Measurements from ENCODE around the gene RERE. TPM values are rescaled to one million over a fixed set of nuclear protein-coding genes. Genes with fewer than 3 reads are reported as not detected.

RERE gene
- total RNA-seq, 1 donor from 2014 or later: 124 TPM

DNA sequence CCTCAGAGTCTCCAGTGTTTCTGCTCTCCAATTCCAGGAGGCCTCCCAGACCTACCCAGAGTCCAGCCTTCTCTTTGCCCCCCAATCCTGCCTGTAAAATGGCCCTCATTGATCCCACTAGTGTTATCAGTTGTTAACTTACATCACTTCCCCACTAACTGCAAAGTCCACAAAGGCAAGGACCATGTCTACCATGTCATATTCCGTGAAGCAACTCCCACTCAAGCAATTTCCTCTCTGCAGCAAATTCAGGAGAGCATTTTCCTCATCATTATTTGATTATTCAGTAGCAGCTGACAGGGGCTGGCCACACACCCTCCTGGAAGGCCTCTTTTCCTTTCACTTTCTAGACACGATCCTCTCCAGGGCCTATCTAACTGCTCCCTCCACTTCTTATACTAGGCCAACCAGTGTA is 153.5 kb downstream of the RERE start:
- Histone ChIP-seq H4K20me1 (ENCODE audit: insufficient read depth, low read length) (peaks cover 69% of the 10 kb centered on the region), H3K9ac (ENCODE audit: low read length) (no peak overlapping the region), H3K36me3 (ENCODE audit: insufficient read depth, low read length) (no peaks in the 10 kb centered on the region), H2AFZ (ENCODE audit: low read depth, low read length) (no peak overlapping the region), H3K27ac (ENCODE audit: low read depth, low read length) (no peak overlapping the region), H3K4me3 (ENCODE audit: insufficient read depth, low read depth, low read length) (no peak overlapping the region), H3K4me1 (ENCODE audit: insufficient read depth, low read length) (peaks cover 44% of the 10 kb centered on the region), H3K27me3 (ENCODE audit: insufficient read depth, low read length) (no peaks in the 10 kb centered on the region), H3K4me2 (ENCODE audit: low read length) (no peak overlapping the region), H3K79me2 (ENCODE audit: insufficient read depth, low read length) (peaks cover 66% of the 10 kb centered on the region), H3K9me3 (ENCODE audit: insufficient read depth, low read depth, low read length) (no peaks in the 10 kb centered on the region)
- H3K4me3 Mint-ChIP-seq (ENCODE audit: unreplicated experiment): no peak overlapping the region
- no peaks in the 10 kb centered on the region for H3K9me3 Mint-ChIP-seq (ENCODE audit: unreplicated experiment)
- DNase-seq (ENCODE audit: low read depth) (no peak), FAIRE-seq (no peak)
- H3K27ac Mint-ChIP-seq (ENCODE audit: unreplicated experiment): no peak overlapping the region
- no peaks in the 10 kb centered on the region for H3K36me3 Mint-ChIP-seq (ENCODE audit: low read depth, unreplicated experiment)
- H3K27me3 Mint-ChIP-seq (ENCODE audit: low read depth, unreplicated experiment): no peaks in the 10 kb centered on the region
- no peak for TF ChIP-seq EZH2 (IDR thresholded peaks at IDR 0.05; ENCODE audit: insufficient read depth, low read length)
- H3K4me1 Mint-ChIP-seq (ENCODE audit: low read depth, unreplicated experiment): peaks cover 26% of the 10 kb centered on the region

DNA sequence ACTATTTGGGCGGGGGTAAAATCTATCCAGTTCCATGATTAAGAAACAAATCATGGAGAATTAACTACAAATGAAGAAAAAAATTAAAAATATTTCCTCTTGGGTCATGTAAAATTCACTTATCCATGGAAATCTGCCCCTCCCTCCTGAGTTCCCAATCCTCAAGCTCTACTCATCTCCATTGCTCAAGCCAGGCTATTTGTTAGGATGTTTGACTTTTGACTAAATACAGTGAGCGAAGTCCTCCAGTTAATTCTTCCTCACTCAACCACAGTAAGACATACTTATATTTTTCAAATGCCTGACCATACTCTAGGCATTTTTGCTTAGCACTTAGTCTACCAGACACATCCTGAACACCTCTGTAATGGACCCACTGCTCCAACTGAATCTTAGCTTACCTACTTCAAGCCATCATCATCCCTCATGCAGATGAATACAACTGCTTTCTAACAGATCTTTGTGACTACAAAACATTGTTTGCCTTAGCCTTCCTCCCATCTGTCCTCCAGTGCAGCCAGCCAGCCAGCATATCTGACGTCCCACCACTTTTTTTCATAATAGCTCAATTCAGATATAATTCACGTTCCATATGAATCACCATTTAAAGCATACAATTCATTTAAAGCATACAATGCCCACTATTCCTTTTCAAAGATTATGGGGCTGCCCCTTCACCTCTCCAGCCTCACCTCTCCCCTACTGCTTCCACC is 154.2 kb downstream of the RERE start:
- TF ChIP-seq CTCF (IDR thresholded peaks at IDR 0.05; ENCODE audit: insufficient read depth, low read depth, low read length) (no peak), EZH2 (IDR thresholded peaks at IDR 0.05; ENCODE audit: insufficient read depth, low read length) (no peak)
- H4K20me1 ChIP-seq (ENCODE audit: insufficient read depth, low read length): peaks cover 63% of the 10 kb centered on the region
- no peak overlapping the region for H2AFZ ChIP-seq (ENCODE audit: low read depth, low read length)
- Mint-ChIP-seq H3K4me1 (ENCODE audit: low read depth, unreplicated experiment) (peaks cover 21% of the 10 kb centered on the region), H3K27ac (ENCODE audit: unreplicated experiment) (no peak overlapping the region), H3K9me3 (ENCODE audit: unreplicated experiment) (no peaks in the 10 kb centered on the region), H3K36me3 (ENCODE audit: low read depth, unreplicated experiment) (no peaks in the 10 kb centered on the region), H3K4me3 (ENCODE audit: unreplicated experiment) (no peak overlapping the region), H3K27me3 (ENCODE audit: low read depth, unreplicated experiment) (no peaks in the 10 kb centered on the region)
- no peak overlapping the region for H3K4me2 ChIP-seq (ENCODE audit: low read length)
- no peak overlapping the region for H3K9ac ChIP-seq (ENCODE audit: low read length)
- H3K4me1 ChIP-seq (ENCODE audit: insufficient read depth, low read length): peaks cover 43% of the 10 kb centered on the region
- H3K36me3 ChIP-seq (ENCODE audit: insufficient read depth, low read length): no peaks in the 10 kb centered on the region
- no peak overlapping the region for H3K4me3 ChIP-seq (ENCODE audit: insufficient read depth, low read depth, low read length)
- H3K9me3 ChIP-seq (ENCODE audit: insufficient read depth, low read depth, low read length): no peaks in the 10 kb centered on the region
- DNase-seq (ENCODE audit: low read depth): no peak
- H3K79me2 ChIP-seq (ENCODE audit: insufficient read depth, low read length): peaks cover 68% of the 10 kb centered on the region
- no peaks in the 10 kb centered on the region for H3K27me3 ChIP-seq (ENCODE audit: insufficient read depth, low read length)
- H3K27ac ChIP-seq (ENCODE audit: low read depth, low read length): no peak overlapping the region
- no peak for FAIRE-seq

GRCh38 chr1:8662380-8663072 is 154.9 kb downstream of the RERE start:
- no peaks in the 10 kb centered on the region for H3K36me3 Mint-ChIP-seq (ENCODE audit: low read depth, unreplicated experiment)
- Histone ChIP-seq H3K9me3 (ENCODE audit: insufficient read depth, low read depth, low read length) (no peaks in the 10 kb centered on the region), H3K36me3 (ENCODE audit: insufficient read depth, low read length) (no peaks in the 10 kb centered on the region), H3K27ac (ENCODE audit: low read depth, low read length) (peak overlapping the region; percentile 87), H4K20me1 (ENCODE audit: insufficient read depth, low read length) (peaks cover 56% of the 10 kb centered on the region), H3K79me2 (ENCODE audit: insufficient read depth, low read length) (peaks cover 67% of the 10 kb centered on the region), H3K4me3 (ENCODE audit: insufficient read depth, low read depth, low read length) (no peak overlapping the region), H3K9ac (ENCODE audit: low read length) (peak overlapping the region; percentile 81), H3K4me2 (ENCODE audit: low read length) (peak overlapping the region; percentile 75), H3K27me3 (ENCODE audit: insufficient read depth, low read length) (no peaks in the 10 kb centered on the region), H3K4me1 (ENCODE audit: insufficient read depth, low read length) (peaks cover 37% of the 10 kb centered on the region), H2AFZ (ENCODE audit: low read depth, low read length) (no peak overlapping the region)
- H3K4me1 Mint-ChIP-seq (ENCODE audit: low read depth, unreplicated experiment): peaks cover 14% of the 10 kb centered on the region
- no peaks in the 10 kb centered on the region for H3K9me3 Mint-ChIP-seq (ENCODE audit: unreplicated experiment)
- H3K4me3 Mint-ChIP-seq (ENCODE audit: unreplicated experiment): peak overlapping the region; percentile 48
- no peak for DNase-seq (ENCODE audit: low read depth)
- H3K27ac Mint-ChIP-seq (ENCODE audit: unreplicated experiment): peak overlapping the region; percentile 38
- FAIRE-seq: no peak
- TF ChIP-seq CTCF (IDR thresholded peaks at IDR 0.05; ENCODE audit: insufficient read depth, low read depth, low read length) (no peak), EZH2 (IDR thresholded peaks at IDR 0.05; ENCODE audit: insufficient read depth, low read length) (no peak)
- no peaks in the 10 kb centered on the region for H3K27me3 Mint-ChIP-seq (ENCODE audit: low read depth, unreplicated experiment)
